Ishikawa (cell line): ENCODE results near the gene CMSS1.

Experiments
- CEBPB ChIP-seq: IDR thresholded peaks from 2 replicates; pipeline ENCODE4 v1.6.1; 2012
- CREB1 ChIP-seq: IDR thresholded peaks from 2 replicates; pipeline ENCODE4 v1.6.1; 2012; ENCODE audit warnings: low read depth
- EGR1 ChIP-seq: IDR thresholded peaks from 2 replicates; pipeline ENCODE4 v1.6.1; 2012
- EP300 ChIP-seq: IDR thresholded peaks from 2 replicates; pipeline ENCODE4 v1.6.1; 2012; ENCODE audit warnings: borderline replicate concordance
- FOXM1 ChIP-seq: IDR thresholded peaks from 2 replicates; pipeline ENCODE4 v1.6.1; 2012; ENCODE audit warnings: low read depth, borderline replicate concordance
- NFIC ChIP-seq: IDR thresholded peaks from 2 replicates; pipeline ENCODE4 v1.6.1; 2012
- RAD21 ChIP-seq: IDR thresholded peaks from 2 replicates; pipeline ENCODE4 v1.6.1; 2012; ENCODE audit warnings: low read depth
- TAF1 ChIP-seq: IDR thresholded peaks from 2 replicates; pipeline ENCODE4 v1.6.1; 2012; ENCODE audit warnings: low read depth, mild to moderate bottlenecking
- TCF12 ChIP-seq: IDR thresholded peaks from 2 replicates; pipeline ENCODE4 v1.6.1; 2012; ENCODE audit warnings: low read depth
- TEAD4 ChIP-seq: IDR thresholded peaks from 2 replicates; pipeline ENCODE4 v1.6.1; 2012
- YY1 ChIP-seq: IDR thresholded peaks from 2 replicates; pipeline ENCODE4 v1.6.1; 2012; ENCODE audit warnings: low read depth
- ZBTB7A ChIP-seq: IDR thresholded peaks from 2 replicates; pipeline ENCODE4 v1.6.1; 2012; ENCODE audit warnings: low read depth
- TF ChIP-seq, protein P1 (sequence below): IDR thresholded peaks from 2 replicates; pipeline ENCODE4 v1.6.1; 2012
- TF ChIP-seq, protein P2 (sequence below): IDR thresholded peaks from 2 replicates; pipeline ENCODE4 v1.6.1; 2012; ENCODE audit warnings: low read depth, mild to moderate bottlenecking
- TF ChIP-seq, protein P3 (sequence below): IDR thresholded peaks from 2 replicates; pipeline ENCODE4 v1.6.1; 2012

Gene CMSS1

DNA sequence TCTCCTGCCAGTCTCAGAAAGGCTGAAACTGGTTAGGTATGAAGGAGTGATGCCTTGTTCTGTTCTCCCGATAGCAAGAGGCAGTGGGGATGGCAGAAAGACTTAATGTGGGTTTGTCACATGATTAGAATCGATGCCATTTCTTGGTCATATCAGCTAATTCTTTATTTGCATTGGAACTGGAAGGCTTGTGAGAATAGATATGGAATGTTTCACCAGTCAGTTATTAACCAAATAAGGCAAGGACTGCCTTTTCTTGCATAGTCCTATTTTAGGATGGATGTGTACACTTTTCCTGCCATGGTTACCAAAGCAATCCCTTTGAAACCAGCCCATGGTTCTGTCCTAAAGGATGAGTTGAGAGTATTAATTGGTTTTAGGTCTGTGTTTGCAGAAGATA, 262.9 kb downstream of the CMSS1 start:
- TF ChIP-seq TAF1: no peak
- TF ChIP-seq, protein P1, sequence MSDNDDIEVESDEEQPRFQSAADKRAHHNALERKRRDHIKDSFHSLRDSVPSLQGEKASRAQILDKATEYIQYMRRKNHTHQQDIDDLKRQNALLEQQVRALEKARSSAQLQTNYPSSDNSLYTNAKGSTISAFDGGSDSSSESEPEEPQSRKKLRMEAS: no peak
- no peak for TF ChIP-seq TCF12
- no peak for TF ChIP-seq YY1
- no peak for TF ChIP-seq EGR1
- TF ChIP-seq, protein P2, sequence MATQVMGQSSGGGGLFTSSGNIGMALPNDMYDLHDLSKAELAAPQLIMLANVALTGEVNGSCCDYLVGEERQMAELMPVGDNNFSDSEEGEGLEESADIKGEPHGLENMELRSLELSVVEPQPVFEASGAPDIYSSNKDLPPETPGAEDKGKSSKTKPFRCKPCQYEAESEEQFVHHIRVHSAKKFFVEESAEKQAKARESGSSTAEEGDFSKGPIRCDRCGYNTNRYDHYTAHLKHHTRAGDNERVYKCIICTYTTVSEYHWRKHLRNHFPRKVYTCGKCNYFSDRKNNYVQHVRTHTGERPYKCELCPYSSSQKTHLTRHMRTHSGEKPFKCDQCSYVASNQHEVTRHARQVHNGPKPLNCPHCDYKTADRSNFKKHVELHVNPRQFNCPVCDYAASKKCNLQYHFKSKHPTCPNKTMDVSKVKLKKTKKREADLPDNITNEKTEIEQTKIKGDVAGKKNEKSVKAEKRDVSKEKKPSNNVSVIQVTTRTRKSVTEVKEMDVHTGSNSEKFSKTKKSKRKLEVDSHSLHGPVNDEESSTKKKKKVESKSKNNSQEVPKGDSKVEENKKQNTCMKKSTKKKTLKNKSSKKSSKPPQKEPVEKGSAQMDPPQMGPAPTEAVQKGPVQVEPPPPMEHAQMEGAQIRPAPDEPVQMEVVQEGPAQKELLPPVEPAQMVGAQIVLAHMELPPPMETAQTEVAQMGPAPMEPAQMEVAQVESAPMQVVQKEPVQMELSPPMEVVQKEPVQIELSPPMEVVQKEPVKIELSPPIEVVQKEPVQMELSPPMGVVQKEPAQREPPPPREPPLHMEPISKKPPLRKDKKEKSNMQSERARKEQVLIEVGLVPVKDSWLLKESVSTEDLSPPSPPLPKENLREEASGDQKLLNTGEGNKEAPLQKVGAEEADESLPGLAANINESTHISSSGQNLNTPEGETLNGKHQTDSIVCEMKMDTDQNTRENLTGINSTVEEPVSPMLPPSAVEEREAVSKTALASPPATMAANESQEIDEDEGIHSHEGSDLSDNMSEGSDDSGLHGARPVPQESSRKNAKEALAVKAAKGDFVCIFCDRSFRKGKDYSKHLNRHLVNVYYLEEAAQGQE: no peak
- no peak for TF ChIP-seq CREB1
- no peak for TF ChIP-seq ZBTB7A
- no peak for TF ChIP-seq FOXM1

DNA sequence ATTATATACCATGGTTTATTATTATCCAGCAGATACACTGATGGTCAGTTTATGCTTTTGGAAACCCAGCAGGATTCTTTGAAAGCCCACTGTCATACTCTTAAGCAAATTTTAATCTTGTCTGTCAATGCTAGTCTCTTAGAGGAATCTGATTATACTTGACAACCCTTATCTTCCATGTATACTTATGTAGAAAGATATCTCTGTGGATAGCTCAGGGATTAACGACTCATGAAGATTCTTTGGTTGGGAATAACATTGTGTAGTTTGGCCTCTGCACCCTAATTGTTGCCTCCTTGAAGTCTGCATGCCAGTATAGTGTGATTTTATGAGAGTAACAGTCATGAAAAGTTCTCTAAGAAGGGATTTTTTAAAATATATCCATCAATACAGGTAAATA, 263.6 kb downstream of the CMSS1 start:
- no peak for TF ChIP-seq ZBTB7A

DNA sequence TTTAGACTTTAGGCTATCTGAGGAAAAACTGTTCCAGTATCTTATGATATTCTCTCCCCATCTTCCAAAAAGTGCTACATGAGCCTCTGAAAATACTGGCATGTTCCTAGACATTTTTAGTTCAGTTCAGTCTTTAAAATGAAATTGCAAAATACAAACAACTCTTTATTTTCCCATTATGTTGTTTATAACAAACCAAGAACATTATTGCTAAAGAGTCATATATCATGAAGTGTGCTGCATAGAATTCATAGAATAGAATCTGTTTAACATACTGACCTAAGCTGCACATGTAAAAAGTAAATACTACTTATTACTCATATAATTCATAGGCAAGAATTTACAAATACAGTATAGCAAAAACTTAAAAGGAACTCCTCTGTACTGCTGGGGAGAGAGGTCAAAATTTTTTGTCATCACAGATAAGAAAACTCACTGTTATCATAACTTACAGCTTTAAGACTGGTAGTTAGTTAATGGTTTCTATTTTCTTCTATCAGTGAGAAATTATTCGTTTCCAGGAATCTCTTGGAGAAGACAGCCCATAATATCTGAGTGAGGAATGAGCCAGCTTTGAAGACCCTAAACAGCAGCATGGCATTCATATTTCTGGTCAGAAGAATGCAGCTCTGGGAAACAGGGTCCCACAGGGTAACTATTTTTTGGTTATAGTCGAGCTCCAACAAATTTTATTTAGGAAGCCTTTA, 264.5 kb downstream of the CMSS1 start:
- TF ChIP-seq EP300 (no peak), RAD21 (no peak), YY1 (no peak), ZBTB7A (no peak), EGR1 (no peak), NFIC (no peak), TAF1 (no peak), FOXM1 (no peak), TEAD4 (no peak), CEBPB (no peak), CREB1 (no peak), TCF12 (no peak)
- TF ChIP-seq, protein P1: no peak
- TF ChIP-seq, protein P2: no peak
- TF ChIP-seq, protein P3, sequence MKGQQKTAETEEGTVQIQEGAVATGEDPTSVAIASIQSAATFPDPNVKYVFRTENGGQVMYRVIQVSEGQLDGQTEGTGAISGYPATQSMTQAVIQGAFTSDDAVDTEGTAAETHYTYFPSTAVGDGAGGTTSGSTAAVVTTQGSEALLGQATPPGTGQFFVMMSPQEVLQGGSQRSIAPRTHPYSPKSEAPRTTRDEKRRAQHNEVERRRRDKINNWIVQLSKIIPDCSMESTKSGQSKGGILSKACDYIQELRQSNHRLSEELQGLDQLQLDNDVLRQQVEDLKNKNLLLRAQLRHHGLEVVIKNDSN: no peak

DNA sequence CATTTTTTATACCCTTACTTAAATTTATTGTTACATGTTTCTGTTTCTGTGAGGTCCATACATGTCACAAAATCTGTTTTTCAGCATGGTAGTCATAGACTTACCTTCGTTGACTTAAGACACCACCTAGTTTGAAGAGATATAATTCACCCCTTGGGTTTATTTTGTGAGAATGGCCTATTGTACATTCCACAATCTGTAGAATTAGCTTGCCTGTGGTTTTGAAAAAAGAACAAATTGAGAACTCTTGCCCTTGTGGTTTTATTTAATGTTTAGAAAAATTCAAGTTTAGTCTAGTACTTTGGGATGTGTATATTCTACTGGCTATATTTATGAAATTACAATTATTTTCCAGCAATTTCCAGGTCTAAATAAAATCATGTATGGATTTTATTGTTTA, 265.1 kb downstream of the CMSS1 start:
- TF ChIP-seq EGR1: no peak
- no peak for TF ChIP-seq TAF1
- TF ChIP-seq TEAD4: no peak
- TF ChIP-seq, protein P2: no peak
- TF ChIP-seq, protein P1: no peak
- TF ChIP-seq ZBTB7A: no peak
- TF ChIP-seq CEBPB: no peak
- no peak for TF ChIP-seq RAD21
- no peak for TF ChIP-seq NFIC
- TF ChIP-seq CREB1: no peak
- TF ChIP-seq TCF12: no peak
- TF ChIP-seq, protein P3: no peak
- TF ChIP-seq FOXM1: no peak
- no peak for TF ChIP-seq EP300
- TF ChIP-seq YY1: no peak

DNA sequence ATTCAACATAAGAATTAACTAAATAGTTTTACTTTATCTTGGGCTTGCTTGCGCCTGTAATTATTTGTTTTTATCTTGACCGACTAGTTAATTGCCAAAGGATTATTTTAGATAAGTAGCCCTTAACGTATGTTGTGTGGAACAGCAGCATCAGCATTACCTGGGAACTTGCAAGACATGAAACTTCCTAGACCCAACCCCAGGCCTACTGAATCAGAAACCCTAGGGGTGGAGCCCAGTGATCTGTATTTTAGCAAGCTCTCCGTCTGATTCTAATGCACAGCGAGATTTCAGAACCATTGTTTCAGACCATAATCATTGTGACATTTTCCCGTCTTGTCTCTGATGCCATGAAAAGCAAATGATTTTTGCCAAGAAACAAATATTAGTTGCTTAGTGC, 265.5 kb downstream of the CMSS1 start:
- TF ChIP-seq, protein P3: no peak
- TF ChIP-seq CREB1 (no peak), EP300 (no peak), RAD21 (no peak), TAF1 (no peak), FOXM1 (no peak), ZBTB7A (no peak), TCF12 (no peak), CEBPB (no peak), EGR1 (no peak), YY1 (no peak), NFIC (no peak), TEAD4 (no peak)
- TF ChIP-seq, protein P1: no peak
- TF ChIP-seq, protein P2: no peak
